ENCODE data around the gene RBP4. TPM values are rescaled to one million over a fixed set of nuclear protein-coding genes. Genes with fewer than 3 reads are reported as not detected.

RBP4 gene
- total RNA-seq, 1 donor from 2014 or later = 1.4 TPM

- DNase-seq = no peak
Measured at GRCh38 chr10:93595378-93596161, 5.5 kb downstream of the RBP4 start.

DNA sequence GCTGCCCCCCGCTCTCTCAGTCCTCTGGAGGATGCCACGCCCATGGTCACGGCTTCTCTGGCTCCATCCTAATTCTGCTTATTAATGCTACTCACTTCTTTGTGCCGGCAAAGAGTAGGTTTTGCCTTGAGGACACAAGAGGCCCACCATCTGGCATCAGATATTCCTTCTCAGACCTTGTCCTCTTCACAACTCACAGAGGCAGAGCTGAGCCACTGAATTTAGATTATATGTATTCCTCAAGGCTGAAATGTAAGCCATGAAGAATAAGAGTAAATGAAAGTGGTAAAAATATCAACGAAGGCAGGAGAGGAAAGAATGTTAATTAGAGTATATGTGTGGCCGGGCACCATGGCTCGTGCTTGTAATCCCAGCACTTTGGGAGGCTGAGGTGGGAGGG lies 6.5 kb downstream of the RBP4 start:
- DNase-seq = no peak

DNA sequence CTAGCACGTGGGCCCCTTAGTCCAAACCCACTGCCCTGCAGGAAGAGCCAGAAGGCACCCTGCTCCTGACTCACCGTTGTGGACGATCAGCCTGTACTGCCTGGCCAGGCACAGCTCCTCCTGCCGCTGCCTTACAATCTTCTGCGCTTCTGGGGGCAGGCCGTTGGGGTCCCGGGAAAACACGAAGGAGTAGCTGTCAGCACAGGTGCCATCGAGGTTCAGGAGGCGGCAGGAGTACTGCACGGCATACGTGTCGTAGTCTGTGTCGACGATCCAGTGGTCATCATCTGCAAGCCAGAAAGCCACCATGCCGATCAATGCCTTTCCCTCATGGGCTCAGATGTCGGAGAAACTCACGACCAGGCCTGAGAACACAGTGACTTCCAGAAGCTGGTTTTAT lies 7.3 kb downstream of the RBP4 start:
- no peak for DNase-seq

DNA sequence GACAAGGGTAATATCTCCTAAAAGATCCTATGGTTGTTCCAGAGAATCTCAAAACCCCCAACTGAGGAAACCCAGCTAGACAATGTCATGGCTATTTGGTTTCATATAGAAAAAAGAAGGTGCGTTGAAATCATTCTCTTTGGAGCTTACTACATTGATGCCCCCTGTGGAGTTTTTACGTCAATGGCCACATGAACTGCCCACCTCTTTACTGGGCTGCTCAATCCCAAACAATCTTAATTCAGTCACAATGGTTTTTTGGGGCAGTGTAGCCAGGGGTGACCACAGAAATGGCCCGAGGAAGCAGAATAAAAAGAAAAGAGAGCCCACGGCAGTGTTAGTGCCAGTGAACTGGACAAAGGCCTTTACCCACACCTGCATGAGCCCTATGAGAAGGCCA lies 7.8 kb downstream of the RBP4 start:
- DNase-seq = no peak

- DNase-seq = no peak
Measured at GRCh38 chr10:93591065-93591808, 9.8 kb downstream of the RBP4 start.

GRCh38 chr10:93590638-93591037 lies 10.4 kb downstream of the RBP4 start:
- DNase-seq = no peak

- no peak for DNase-seq
Measured at GRCh38 chr10:93589648-93590562, 11.1 kb downstream of the RBP4 start.

- DNase-seq = no peak
Measured at GRCh38 chr10:93584445-93584844, 16.6 kb downstream of the RBP4 start.

GRCh38 chr10:93580828-93581227 lies 20.2 kb downstream of the RBP4 start:
- no peak for DNase-seq

DNA sequence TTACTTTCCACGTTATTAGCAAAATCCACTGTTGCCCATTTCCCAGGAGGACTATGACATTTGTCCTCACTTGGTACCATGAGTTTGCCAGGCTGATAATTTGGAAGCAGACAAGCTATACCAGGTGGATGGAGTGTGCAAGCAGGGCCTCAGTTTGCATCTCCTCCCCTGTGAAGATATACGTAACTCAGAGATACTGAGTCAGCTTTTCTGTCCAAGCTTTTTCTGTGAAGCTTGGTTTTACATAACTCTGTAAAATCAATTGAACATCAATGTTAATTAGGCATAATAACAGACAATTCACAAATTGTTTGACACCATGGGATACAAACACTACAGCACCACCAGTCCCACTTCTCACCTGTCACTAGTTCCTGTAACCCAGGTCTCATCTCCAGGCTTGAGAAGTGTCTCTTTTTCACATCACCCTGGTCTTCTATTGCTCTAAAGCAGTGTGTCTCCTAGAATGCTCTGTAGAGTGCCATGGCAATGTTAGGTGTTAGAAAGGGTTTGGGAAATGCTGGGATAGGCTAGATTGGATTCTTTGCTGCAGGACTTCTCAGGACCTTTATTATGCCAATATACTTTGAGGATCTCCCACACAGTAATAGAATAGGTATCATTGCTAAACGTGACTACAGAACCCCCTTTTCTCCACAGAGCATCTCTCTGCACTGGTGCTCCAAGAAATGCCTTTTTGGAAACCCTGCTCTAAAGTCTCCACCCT lies 20.9 kb downstream of the RBP4 start:
- no peak for DNase-seq

GRCh38 chr10:93579089-93579488 lies 21.9 kb downstream of the RBP4 start:
- no peak for DNase-seq

DNA sequence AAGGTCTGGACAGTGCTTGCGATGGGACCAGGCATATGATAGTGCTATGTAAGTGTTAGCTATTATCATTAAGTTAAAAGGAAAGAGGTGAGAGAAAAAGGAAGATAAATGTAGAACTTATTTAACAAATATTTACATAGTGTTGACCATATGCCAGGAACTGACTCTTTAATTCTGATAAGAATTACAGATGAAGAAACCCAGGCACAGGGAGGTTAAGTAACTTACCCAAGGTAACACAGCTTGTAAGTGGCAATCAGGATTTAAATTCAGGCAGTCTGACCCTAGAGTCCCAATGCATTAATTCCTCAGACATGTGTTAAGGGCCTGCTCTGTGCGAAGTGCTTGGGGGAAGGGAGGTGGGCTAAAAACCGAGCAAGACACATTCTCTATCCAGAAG lies 23.5 kb downstream of the RBP4 start:
- DNase-seq = no peak

DNA sequence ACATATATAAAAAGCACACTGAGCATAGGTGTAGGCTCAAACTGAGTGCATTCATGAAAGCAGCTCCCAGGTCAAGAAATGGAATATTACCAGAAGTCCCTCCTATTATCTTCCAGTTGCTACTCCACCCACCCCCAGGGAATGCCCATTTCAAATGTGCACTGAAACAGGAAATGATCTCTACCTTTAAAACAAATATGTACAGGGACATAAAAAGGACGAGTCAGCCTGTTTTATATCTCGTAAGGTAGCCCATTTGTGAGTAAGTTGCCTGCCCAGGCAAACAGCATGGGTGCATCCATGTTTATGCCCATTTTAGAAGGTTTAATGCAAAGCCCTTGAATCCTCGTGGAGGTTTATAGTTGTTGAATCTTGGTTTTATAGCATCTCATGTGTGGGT lies 24.1 kb downstream of the RBP4 start:
- DNase-seq = no peak

GRCh38 chr10:93573924-93574323 lies 27.1 kb downstream of the RBP4 start:
- DNase-seq = no peak

DNA sequence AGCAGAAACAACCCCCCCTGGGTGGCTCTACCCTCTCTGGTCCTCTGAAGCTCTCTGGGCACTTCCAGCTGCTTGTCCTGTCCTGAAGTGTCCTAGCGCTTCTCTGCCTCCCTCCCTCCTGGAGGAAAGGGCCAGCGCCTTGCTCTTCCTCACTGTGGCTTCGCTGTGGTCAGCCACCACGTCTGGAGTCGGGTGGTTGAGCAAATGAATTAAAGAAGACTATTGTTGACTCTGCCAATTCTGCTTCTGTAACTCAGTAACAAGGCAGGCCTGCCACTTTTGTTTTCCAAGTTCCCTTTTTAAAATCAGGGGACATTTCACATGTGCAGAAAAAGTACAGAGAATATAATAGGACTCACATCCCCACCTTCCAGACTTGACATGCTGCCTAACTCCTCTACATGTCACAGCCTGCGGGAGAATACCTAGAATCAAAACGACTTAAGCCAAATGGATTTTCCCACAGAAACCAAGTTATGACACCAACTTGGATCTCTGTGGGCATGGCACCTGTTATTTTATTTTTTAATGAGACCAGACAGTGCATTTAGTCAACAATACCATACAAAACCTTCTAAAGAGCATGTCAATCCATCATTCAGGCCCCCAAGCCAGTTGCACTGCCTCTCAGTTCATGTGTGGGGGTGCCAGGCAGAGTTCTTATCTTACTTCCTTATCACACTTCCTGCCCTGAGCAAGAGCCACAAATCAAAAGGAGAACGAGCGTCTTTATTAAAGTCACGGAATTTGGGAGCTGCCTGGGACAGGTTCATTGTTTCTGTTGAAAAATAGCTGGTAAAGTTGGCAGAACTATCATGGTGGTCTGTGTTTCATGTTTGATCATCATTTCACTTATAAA lies 27.8 kb downstream of the RBP4 start:
- DNase-seq = no peak

DNA sequence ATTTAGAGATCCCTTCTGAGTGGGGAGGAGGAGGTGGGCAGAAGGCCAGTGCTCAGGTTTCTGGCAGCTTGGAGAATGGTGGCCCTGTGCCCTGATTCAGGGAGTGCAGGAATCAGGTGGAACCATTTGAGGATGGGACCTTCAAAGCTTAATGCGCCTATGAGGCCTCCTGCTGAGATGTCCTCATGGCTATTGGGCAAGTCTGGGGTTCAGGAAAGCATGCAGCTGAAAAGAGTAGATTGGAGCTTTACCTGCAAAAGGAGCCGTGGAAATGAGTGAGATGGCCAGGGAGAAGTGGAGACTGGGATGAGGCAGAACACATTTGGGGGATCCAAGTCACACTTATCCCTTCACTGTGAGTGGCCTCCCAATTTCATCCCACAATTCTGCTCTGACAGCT lies 28.4 kb downstream of the RBP4 start:
- no peak for DNase-seq

DNA sequence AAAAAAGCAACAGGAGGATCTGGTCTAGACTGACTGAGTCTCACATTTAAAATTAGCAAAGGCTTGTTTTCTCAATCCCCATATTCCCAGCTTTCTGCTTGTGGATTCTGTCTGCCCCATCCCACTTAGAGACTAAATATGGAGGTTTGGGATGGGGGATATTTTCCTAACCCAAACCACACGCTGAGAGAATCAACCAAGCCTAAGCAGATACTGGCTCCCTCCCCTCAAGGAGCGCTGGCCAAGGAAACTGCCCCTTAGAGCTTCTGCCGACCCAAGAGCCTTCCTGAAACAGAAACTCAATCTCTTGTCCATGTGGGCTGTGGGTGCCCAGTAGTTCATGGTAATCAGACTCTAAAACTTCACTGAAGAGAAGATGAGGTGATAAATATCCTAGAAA lies 30.7 kb downstream of the RBP4 start:
- no peak for DNase-seq

- no peak for DNase-seq
Measured at GRCh38 chr10:93568105-93568390, 33.0 kb downstream of the RBP4 start.

DNA sequence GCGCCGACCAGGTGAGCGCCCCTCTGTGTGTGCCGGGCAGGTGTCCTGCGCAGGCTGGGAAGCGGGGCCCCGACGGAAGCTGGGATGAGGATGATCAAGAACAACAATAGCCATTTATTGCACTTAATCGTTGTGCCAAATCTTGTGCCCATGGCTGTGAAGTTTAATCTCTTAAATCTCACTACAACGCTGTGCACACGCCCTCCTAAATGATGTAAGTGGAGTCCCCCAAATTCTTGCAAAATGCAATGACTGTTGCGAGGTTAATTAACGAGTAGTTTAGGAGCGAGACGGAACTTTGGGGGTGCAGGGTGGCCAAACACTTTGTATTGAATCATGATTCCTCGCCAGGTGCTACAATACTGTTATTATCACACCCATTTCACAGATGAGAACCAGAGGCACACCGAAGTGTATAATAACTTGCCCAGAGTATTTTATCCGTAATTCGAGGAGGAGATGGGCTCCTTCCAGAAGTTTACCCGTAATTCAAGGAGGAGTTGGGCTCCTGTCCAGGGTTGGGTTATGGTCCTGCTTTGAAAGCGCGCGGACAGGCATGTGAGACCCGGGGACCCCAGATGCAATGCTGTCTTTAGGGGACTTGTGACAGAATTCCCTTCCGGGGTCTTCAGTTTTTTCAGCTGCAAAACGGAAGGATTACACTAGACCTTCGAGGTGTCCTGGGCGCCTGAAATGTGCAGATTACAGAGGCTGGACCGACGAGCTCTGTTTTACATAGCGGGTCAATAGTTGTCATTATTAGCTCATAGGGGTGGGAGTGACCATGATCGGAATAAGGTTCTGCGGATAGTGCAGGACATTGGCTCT lies 33.5 kb downstream of the RBP4 start:
- no peak for DNase-seq

All from occipital lobe (tissue), 2 donors.